ENCODE results near the gene TIMM29.
"Not testable (repeated sequence)": the region's sequence is repeated elsewhere in the genome, so short reads cannot be mapped to it uniquely, and the experiment has no call there.

The TIMM29 gene

DNA sequence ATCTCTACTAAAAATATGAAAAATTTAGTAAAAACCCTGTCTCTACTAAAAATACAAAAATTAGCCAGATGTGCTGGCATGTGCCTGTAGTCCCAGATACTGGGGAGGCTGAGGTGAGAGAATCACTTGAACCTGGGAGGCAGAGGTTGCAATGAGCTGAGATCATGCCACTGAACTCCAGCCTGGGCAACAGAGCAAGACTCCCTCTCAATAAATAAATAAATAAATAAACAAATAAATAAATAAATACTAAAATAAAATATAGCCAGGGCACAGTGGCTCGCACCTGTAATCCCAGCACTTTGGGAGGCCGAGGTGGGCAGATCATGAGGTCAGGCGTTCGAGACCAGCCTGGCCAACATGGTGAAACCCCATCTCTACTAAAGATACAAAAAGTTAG is 14.8 kb downstream of the TIMM29 start:
- not testable (repeated sequence) for DNase-seq (ENCODE audit: low read depth in 2 of 2)

DNA sequence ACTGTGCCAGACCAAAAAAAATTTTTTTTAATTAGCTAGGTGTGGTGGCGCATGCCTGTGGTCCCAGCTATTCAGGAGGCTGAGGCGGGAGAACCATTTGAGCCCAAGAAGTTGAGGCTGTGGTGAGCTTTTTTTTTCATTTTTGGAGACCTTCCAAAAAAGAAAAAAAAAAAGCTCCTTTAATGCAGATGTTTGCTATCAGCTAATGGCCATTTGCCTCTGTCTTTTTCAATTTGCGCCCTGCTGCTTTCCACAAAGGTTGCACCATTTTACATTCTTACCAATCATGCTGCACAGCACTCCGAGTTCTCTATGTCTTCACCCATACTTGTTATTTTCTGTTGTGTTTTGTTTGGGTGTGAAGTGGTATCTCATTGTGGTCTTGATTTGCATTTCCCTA is 16.7 kb downstream of the TIMM29 start:
- no peak for DNase-seq (ENCODE audit: low read depth in 2 of 2)

DNA sequence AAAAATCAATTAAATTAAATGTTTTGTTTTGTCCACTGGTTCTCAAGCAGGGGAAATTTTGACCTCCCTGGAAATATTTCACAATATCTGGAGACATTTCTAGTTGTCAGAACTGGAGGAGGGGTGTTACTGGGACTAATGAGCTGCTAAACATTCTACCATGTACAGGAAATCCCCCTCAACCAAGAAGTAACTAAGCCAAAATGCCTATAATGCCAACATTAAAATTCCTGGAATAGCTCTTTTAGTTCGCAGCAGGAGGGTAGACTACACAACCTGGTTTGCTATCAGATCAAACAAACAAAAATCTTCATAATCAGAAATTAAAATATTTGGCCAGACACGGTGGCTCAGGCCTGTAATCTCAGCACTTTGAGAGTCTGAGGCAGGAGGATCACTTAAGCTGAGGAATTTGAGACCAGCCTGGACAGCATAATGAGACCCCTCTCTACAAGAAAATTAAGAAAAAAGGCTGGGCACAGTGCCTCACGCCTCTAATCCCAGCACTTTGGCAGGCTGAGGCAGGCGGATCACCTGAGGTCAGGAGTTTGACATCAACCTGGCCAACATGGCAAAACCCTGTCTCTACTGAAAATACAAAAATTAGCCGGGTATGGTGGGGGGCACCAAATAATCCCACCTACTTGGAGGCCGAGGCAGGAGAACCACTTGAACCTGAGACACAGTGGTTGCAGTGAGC is 18.5 kb downstream of the TIMM29 start:
- DNase-seq (ENCODE audit: low read depth in 2 of 2) = no peak

DNA sequence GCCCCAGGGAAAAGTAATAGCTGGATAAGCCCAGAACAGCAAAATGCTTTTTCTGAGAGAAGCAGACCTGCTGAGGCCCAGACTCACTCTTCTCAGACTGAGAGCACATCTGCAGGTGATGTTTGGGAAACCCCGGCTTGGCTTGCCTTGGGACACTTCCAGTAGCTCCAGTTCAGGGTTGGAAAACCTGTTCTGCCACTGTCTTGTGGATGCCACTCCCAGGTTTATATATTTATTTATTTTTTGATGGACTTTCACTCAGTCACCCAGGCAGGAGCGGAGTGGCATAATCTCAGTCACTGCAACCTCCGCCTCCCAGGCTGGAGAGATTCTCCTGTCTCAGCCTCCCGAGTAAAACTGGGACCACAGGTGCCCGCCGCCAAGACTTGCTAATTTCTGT is 24.2 kb downstream of the TIMM29 start:
- no peak for DNase-seq (ENCODE audit: low read depth in 2 of 2)

DNA sequence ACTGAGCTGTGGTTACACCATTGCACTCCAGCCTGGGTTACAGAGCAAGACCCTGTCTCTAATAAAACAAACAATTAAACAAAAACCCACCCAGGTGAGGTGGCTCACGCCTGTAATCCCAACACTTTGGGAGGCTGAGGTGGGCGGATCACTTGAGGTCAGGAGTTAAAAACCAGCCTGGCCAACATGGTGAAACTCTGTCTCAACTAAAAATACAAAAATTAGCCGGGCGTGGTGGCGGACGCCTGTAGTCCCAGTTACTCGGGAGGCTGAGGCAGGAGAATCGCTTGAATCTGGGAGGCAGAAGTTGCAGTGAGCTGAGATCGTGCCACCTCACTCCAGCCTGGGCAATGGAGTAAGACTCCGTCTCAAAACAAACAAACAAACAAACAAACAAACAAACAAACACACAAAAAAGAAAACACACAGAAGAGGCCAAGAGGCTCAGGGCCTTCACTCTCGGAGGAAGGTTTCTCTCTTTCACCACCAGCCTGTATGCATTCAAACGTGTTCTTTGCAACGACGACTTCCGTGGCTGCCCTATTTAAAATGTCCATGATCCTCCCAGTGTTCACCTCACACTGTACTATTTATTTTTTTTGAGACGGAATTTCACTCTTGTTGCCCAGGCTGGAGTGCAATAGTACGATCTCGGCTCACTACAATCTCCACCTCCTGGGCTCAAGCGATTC is 30.8 kb downstream of the TIMM29 start:
- DNase-seq (ENCODE audit: low read depth in 2 of 2) = not testable (repeated sequence)

DNA sequence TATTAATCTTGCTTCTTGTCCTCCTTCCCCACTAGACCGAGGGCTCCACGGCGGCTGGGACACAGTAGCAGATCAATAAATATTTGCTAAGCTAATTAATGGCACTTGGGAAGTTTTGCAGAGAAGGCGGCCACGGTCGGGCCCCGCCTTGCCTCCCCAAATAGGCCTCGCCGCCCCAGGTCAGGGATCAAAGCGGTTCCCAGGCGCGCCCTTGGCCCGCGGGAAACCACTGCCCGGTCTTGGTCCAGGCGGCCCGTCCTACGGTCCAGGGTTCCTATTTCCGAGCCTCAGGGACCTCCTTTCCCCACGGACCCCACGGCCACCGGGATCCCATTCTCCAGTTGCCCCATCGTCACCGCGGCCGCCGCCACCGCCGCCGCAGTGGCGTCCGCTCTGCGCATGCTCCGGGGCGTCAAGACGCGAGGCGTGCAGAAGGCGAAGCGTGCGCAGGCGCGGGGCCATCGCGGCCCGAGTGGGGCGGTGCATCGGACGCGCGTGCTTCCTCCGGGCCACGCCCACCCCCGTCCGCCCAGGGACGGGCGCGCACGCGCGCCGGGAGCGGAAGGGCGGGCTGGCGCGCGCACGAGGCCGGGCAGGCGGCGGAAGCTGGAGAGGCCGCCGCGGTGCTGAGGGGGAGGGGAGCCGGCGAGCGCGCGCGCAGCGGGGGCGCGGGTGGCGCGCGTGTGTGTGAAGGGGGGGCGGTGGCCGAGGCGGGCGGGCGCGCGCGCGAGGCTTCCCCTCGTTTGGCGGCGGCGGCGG is 31.9 kb downstream of the TIMM29 start, which contains the start of gene SMARCA4:
TSS of gene SMARCA4 (plus strand) at position 717 of the 759 bp plus-strand sequence. CDS start 23,122 bp downstream, outside the sequence.
- DNase-seq (ENCODE audit: low read depth in 2 of 2) = peak; percentile 93 to 94

DNA sequence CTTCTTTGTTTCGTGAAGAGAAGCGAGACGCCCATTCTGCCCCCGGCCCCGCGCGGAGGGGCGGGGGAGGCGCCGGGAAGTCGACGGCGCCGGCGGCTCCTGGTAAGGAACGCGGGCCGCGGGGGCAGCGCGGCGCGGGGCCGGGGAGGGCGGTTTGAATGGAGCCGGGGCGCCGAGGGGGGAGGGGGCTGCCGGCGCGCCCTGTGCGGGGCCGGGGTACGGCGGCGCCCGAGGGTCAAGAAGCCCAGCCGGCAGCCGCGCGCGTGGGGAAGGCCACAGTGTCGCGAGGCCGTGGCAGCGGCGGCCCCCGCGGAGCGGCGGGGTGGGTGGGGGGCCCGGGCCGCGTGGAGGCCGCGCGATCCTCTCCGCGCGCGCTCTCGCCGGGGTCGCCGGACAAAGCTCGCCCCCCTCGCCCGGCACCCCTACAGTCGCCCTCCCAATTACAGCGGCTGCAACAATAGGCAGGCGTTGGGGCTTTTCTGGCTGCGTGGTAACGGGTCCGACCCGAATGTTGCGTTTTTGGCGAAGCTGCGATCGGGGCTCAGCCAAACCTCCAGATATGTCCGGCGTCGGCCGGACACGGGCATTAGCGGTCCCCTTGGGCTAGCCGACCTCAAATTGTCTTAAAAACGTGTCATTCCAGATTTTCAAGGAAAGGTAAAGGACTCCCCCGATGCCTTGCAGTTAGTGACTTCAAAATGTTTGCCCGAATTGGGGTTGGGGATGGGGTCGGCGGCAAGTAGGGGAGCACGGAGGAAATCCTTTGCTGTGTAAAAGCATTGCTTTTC is 32.7 kb downstream of the TIMM29 start:
- no peak for DNase-seq (ENCODE audit: low read depth in 2 of 2)

DNA sequence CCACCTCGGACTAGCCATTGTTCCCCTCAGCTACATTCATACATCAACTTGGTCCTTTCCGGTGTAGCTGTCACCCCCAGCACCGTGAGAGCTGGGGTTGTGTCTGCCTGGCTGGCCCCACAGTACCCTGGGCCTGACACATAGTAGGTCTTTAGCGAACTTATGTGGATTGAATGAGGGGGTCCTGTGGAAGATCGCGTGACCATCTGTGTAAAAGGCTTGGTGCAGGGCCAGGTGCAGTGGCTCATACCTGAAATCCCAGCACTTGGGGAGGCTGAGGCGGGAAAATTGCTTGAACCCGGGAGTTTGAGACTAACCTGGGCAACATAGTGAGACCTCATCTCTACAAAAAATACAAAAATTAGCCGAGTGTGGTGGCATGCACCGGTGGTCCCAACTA is 34.3 kb downstream of the TIMM29 start:
- no peak for DNase-seq (ENCODE audit: low read depth in 2 of 2)

DNA sequence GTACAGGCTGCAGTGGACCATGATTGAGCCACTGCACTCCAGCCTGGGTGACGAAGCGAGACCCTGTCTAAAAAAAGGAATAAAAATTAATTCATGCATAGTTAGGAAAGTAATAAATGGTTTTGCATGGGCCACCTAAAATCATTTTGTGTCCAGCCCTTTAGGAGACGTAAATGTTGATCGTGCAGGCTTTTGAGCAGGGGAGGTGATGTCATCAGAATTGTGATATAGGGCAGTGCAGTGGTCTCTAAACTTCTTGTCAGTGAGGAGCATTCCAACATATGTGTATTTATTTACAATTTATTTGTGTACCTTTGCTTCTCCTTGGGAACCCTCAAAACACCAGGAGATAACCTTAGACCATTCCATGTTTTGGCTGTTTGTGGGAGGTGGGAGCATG is 35.3 kb downstream of the TIMM29 start:
- DNase-seq (ENCODE audit: low read depth in 2 of 2) = no peak

DNA sequence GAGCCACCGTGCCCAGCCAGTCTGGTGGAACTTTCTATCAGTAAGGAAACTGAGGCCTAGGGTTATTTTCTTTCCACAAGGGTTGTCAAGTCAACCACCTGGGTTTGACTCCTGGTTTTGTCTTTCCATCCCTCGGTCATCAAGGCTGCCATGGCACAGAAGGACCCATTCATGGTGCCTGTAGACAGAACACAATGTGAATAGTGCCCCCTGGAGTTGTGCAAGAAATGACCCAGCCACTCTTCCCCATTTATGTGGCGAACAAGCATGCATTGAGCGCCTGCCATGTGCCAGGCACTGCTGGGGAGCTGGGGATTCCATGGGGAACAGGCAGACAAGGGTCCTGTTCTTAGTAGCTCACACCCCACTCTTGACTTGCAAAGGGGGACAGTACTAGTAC is 36.3 kb downstream of the TIMM29 start:
- DNase-seq (ENCODE audit: low read depth in 2 of 2) = no peak

DNA sequence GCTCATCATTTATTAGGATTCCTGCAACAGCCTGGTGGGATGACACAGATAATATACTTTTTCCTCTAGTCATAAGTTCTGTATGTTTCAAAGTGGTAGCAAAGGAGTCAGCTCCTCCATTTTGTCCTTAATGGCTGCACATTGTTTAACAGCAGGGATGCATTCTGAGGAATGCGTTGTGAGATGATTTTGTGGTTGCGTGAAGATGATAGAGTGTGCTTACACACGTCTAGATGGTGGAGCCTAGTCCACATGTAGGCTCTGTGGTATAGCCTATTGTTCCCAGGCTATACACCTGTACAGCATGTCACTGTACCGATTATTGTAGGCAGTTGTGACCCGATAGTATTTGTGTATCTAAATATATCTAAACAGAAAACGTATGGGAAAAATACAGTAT is 36.8 kb downstream of the TIMM29 start:
- DNase-seq (ENCODE audit: low read depth in 2 of 2) = no peak

DNA sequence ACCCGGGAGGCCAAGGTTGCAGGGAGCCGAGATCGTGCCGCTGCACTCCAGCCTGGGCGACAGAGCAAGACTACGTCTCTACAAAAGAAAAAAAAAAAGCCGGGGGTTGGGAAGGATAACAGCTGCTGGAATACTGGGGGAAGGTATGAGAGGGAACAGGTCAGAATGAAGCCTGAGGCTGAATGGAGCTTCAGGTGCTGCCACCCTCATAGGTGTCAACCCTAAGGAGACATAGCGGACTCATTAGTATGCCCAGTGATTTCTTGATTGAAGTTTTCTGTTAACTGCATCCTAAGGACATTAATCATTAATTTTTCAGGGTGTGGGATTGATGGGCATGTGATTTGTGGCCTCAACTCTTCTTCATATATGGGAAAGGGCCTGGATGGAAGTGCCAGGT is 38.2 kb downstream of the TIMM29 start:
- DNase-seq (ENCODE audit: low read depth in 2 of 2) = no peak

DNA sequence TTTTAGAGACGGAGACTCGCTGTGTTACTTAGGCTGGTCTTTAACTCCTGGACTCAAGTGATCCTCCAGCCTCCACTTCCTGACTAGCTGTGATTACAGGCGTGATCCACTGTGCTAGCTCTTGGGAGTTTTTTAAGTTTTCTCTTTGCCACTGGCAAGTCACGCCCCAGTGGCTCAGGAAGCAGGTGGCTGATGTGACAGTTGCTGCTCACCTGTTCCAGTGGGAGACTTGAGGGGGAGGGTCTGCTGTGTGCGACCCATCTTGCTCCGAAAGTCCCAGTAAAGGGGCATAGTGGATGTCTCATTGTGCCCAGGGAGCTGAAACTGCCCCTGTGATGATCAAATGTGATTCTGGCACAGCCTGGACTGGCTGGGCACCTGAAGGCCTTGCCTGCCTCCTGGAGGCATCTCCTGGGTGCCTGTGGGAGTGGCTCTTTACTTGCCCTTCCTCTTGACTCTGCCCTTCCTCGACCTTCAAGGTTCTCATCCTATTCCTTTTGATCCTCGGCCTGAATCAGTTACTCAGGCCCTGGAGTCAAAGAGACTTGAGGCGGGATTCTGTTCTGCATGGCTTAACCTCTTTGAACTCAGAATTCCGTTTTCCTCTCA is 40.0 kb downstream of the TIMM29 start:
- DNase-seq (ENCODE audit: low read depth in 2 of 2) = no peak

DNA sequence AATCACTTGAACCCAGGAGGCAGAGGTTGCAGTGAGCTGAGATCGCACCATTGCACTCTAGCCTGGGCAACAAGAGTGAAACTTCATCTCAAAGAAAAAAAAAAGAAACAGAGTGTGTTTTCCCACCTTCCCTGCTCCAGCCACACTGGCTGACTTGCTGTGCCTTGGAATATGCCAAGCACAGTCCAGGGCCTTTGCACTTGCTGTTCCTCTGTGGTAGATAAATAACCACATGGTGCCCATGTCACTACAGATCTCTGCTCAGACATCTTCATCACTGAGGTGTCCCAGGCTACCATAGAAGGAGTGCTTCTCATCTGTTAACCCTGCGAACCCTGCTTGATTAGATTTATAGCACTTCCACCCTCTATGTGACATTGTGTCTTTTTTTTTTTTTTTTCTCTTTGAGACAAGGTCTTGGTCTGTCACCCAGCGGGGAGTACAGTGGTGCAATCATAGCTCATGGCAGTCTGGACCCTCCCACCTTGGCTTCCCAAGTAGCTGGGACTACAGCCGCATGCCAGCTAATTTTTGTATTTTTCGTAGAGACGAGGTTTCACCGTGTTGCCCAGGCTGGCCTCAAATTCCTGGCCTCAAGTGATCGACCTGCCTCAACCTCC is 42.6 kb downstream of the TIMM29 start:
- no peak for DNase-seq (ENCODE audit: low read depth in 2 of 2)

DNA sequence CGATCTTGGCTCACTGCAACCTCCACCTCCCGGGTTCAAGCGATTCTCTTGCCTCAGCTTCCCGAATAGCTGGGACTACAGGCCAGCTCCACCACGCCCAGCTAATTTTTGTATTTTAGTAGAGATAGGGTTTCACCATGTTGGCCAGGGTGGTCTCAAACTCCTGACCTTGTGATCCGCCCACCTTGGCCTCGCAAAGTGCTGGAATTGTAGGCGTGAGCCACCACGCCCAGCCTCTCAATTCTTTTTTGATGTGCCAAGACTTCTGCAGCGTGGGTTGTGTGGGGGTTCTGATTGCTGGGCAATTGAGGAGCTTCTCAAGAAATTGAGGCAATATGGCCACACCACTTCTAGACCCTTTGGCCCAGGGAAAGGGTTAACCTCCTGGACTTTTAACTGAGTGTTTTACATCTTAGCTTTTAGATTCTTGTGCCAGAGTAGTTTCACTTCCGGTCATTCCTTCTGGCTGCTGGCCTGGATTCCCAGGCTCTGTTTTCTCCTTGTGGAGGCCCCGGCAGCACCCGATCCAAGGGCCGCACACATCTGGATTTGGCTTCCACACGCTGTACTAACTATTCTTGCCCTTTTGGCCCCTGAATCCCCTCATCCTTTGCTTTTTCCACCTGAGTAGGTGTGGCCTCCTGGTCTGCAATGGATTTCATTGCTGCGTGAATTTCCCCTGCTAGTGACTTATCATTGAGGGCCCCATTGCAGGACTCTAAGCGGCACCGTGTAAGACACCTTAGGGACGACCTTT is 46.9 kb downstream of the TIMM29 start:
- DNase-seq (ENCODE audit: low read depth in 2 of 2) = no peak

DNA sequence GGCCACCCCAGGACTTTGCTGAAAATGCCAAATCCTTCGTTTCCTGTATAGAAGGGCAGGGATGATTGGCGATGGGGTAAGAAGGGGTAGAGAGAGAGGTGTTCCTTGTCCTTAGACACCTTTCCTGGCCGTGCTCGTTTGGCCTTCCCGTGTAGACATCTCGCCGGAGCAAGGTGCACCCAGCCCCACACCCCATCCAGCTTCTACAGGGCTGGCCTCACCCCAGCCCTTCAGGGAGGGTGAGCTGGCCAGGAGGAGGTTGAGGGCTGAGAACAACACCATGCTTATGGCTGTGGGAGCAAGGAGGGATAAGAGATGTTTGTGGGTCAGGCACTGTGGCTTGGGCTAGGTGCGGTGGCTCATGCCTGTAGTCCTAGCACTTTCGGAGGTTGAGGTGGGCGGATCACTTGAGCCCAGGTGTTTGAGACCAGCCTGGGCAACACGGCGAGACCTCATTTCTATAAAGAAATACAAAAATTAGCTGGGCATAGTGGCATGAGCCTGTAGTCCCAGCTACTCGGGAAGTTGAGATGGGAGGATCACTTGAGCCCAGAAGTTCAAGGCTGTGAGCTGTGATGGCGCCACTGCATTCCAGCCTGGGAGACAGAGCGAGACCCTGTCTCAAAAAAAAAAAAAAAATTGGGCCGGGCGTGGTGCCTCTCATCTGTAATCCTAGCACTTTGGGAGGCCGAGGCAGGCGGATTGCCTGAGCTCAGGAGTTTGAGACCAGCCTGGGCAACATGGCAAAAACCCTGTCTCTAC is 47.7 kb downstream of the TIMM29 start:
- DNase-seq (ENCODE audit: low read depth in 2 of 2) = no peak

DNA sequence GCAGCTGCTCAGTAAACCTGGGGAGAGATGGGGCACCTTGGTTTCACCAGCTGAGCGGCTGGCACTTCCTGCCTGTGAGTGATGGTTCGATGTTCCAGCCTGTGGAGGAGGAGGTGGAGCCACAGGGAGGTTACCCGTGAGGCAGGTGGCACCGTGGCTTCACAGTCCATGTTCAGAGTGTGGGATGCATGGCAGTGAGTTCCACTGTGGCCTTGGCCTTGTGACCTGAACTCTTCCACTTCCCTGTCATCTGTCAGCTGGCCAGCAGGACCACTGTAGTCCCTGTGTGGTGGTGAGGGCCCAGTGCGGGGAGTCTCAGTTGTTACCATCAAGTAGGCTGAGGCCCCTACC is 49.1 kb downstream of the TIMM29 start:
- no peak for DNase-seq (ENCODE audit: low read depth in 2 of 2)

Measured in stimulated activated CD4-positive, alpha-beta T cell treated with anti-CD3 and anti-CD28 coated beads, Interleukin-12 subunit alpha, Interleukin-12 subunit beta, amount 100 ng/mL, for 24 hours (primary cell).